Keratinocyte (primary cell): ENCODE measurements around the gene SLPI. TPM values are rescaled to one million over a fixed set of nuclear protein-coding genes. Genes with fewer than 3 reads are reported as not detected.

ENCODE experiments used
- DNase-seq: peaks from one replicate; pipeline ENCODE4 v3.0.0-alpha.2; 2011; ENCODE audit warnings: low read depth, missing footprints, low spot score
- FAIRE-seq: peaks from 2 replicates; lab custom pipeline; 2011; peaks lifted over from hg19 to GRCh38; lab: Jason Lieb, UNC
- H2AFZ ChIP-seq: 2 replicates; pipeline ENCODE4 v1.6.0; 2012; ENCODE audit warnings: low read length, control low read depth, inconsistent platforms; ENCODE audit not compliant: control insufficient read depth
- H3K27ac ChIP-seq: 2 replicates; pipeline ENCODE4 v1.5.1; 2011; ENCODE audit warnings: low read length; ENCODE audit not compliant: control insufficient read depth, insufficient read depth
- H3K27me3 ChIP-seq: 3 replicates; pipeline ENCODE4 v1.6.0; 2011; ENCODE audit warnings: low read length; ENCODE audit not compliant: control insufficient read depth, insufficient read depth; ENCODE audit errors: extremely low read depth
- H3K36me3 ChIP-seq, 2 experiments: 2 replicates in 1 of 2; 3 replicates in 1 of 2; pipeline ENCODE4 v1.5.1; 2011; ENCODE audit warnings: low read length in 2 of 2, mild to moderate bottlenecking in 1 of 2; ENCODE audit not compliant: control insufficient read depth in 2 of 2, insufficient read depth in 2 of 2; ENCODE audit errors: extremely low read depth in 1 of 2
- H3K4me1 ChIP-seq: 3 replicates; pipeline ENCODE4 v1.5.1; 2011; ENCODE audit warnings: low read length; ENCODE audit not compliant: control insufficient read depth, insufficient read depth; ENCODE audit errors: extremely low read depth
- H3K4me2 ChIP-seq: 3 replicates; pipeline ENCODE4 v1.6.0; 2011; ENCODE audit warnings: low read depth, low read length; ENCODE audit not compliant: control insufficient read depth, insufficient read depth; ENCODE audit errors: extremely low read depth
- H3K4me3 ChIP-seq, 3 experiments: fragments of 200-600 bp in 1 of 3; sonication (generic) in 1 of 3; 2 replicates in 2 of 3; 3 replicates in 1 of 3; pipeline ENCODE4 v1.5.1; 2011 to 2016; ENCODE audit warnings: low read length in 3 of 3, mild to moderate bottlenecking in 3 of 3, control low read depth in 2 of 3, inconsistent platforms in 1 of 3, low read depth in 1 of 3, mixed read lengths in 1 of 3, mixed run types in 1 of 3, moderate library complexity in 1 of 3; ENCODE audit not compliant: control insufficient read depth in 2 of 3, insufficient read depth in 2 of 3; ENCODE audit errors: extremely low read depth in 1 of 3
- H3K79me2 ChIP-seq: 2 replicates; pipeline ENCODE4 v1.6.0; 2012; ENCODE audit warnings: low read length; ENCODE audit not compliant: control insufficient read depth, insufficient read depth
- H3K9ac ChIP-seq: 3 replicates; pipeline ENCODE4 v1.6.0; 2011; ENCODE audit warnings: low read length; ENCODE audit not compliant: control insufficient read depth, insufficient read depth; ENCODE audit errors: extremely low read depth
- H3K9me1 ChIP-seq: 3 replicates; pipeline ENCODE4 v1.6.0; 2011; ENCODE audit warnings: low read length; ENCODE audit not compliant: control insufficient read depth, insufficient read depth; ENCODE audit errors: extremely low read depth
- H3K9me3 ChIP-seq: 2 replicates; pipeline ENCODE4 v1.5.1; 2012; ENCODE audit warnings: low read depth, low read length; ENCODE audit not compliant: control insufficient read depth
- H4K20me1 ChIP-seq: 3 replicates; pipeline ENCODE4 v1.6.0; 2011; ENCODE audit warnings: low read length; ENCODE audit not compliant: control insufficient read depth, insufficient read depth; ENCODE audit errors: extremely low read depth
- CTCF ChIP-seq, 3 experiments: IDR thresholded peaks in 1 of 3; conservative IDR thresholded peaks in 1 of 3; optimal IDR thresholded peaks in 1 of 3; 2 replicates in 2 of 3; 3 replicates in 1 of 3; pipeline versions ENCODE3 to v1.5.1; 2011; ENCODE audit warnings: low read length in 3 of 3, mild to moderate bottlenecking in 3 of 3, moderate library complexity in 2 of 3, control low read depth in 1 of 3, inconsistent platforms in 1 of 3; ENCODE audit not compliant: insufficient read depth in 2 of 3; ENCODE audit errors: extremely low read depth in 1 of 3
- EZH2 ChIP-seq: IDR thresholded peaks from one replicate; pipeline ENCODE4 v1.6.1; 2012; ENCODE audit warnings: inconsistent platforms, mild to moderate bottlenecking, low read length, moderate library complexity
- dilution Hi-C: fragments of 300-500 bp; cut with MboI; formaldehyde crosslinking; loops from one replicate; pipeline ENCODE4 v1.7.0; 2020; ENCODE audit warnings: low sequenced_read_pairs; ENCODE audit not compliant: extremely low pct_ligation_motif_present
- polyA plus RNA-seq, 5 experiments: library from polyadenylated mRNA; depleted of rRNA in 3 of 5; stranded (reverse) in 3 of 5; stranded (forward) in 1 of 5; unstranded in 1 of 5; fragments of >200 nt; gene quantifications; 1 replicate in 1 of 5; 2 replicates in 3 of 5; 3 replicates in 1 of 5; pipeline versions ENCODE4 v1.2.1 to v1.2.3, GENCODE V29; 2011 to 2012; ENCODE audit warnings: missing spikeins in 2 of 5, low read depth in 1 of 5, low replicate concordance in 1 of 5

Gene SLPI
- polyA plus RNA-seq, 1 donor (not counting 4 experiments of a cell fraction or from before 2014, with no cell fraction given): 262 TPM

GRCh38 chr20:45275338-45275737 is 21.0 kb upstream of the SLPI start:
- no peak overlapping the region for H3K9ac ChIP-seq
- no peaks in the 10 kb centered on the region for H3K9me3 ChIP-seq
- no peaks in the 10 kb centered on the region for H3K4me1 ChIP-seq
- no peaks in the 10 kb centered on the region for H3K79me2 ChIP-seq
- no peak overlapping the region for H3K27ac ChIP-seq
- dilution Hi-C loops: no loop called here
- H2AFZ ChIP-seq: no peak overlapping the region
- H3K4me3 ChIP-seq: no peak overlapping the region
- DNase-seq: no peak
- no peaks in the 10 kb centered on the region for H3K36me3 ChIP-seq
- no peak overlapping the region for H3K4me2 ChIP-seq
- peaks cover 10% of the 10 kb centered on the region for H3K27me3 ChIP-seq
- H4K20me1 ChIP-seq: no peaks in the 10 kb centered on the region
- no peaks in the 10 kb centered on the region for H3K9me1 ChIP-seq
- TF ChIP-seq CTCF (optimal IDR thresholded peaks at IDR 0.05 in 1 of 3, IDR thresholded peaks at IDR 0.05 in 1 of 3, conservative IDR thresholded peaks at IDR 0.05 in 1 of 3; ENCODE audit: extremely low read depth in 1 of 3, insufficient read depth in 2 of 3, low read length in 3 of 3): no peak
- TF ChIP-seq EZH2: no peak
- FAIRE-seq: no peak

- peaks cover 16% of the 10 kb centered on the region for H3K27me3 ChIP-seq
- TF ChIP-seq EZH2: no peak
- no peak for TF ChIP-seq CTCF (optimal IDR thresholded peaks at IDR 0.05 in 1 of 3, IDR thresholded peaks at IDR 0.05 in 1 of 3, conservative IDR thresholded peaks at IDR 0.05 in 1 of 3; ENCODE audit: extremely low read depth in 1 of 3, insufficient read depth in 2 of 3, low read length in 3 of 3)
- dilution Hi-C loops: no loop called here
- H3K9me3 ChIP-seq: no peaks in the 10 kb centered on the region
- H3K4me1 ChIP-seq: no peaks in the 10 kb centered on the region
- no peaks in the 10 kb centered on the region for H4K20me1 ChIP-seq
- no peaks in the 10 kb centered on the region for H3K9me1 ChIP-seq
- no peak overlapping the region for H3K9ac ChIP-seq
- H3K4me2 ChIP-seq: no peak overlapping the region
- H3K79me2 ChIP-seq: no peaks in the 10 kb centered on the region
- H3K36me3 ChIP-seq: no peaks in the 10 kb centered on the region
- DNase-seq: no peak
- H2AFZ ChIP-seq: no peak overlapping the region
- FAIRE-seq: peak; percentile 79
- no peak overlapping the region for H3K4me3 ChIP-seq
- H3K27ac ChIP-seq: no peak overlapping the region
These were observed 15.4 kb upstream of the SLPI start for GRCh38 chr20:45269754-45270270.
